Psoas muscle (tissue), 8 donors: ENCODE measurements around the gene RBM20. TPM values are rescaled to one million over a fixed set of nuclear protein-coding genes. Genes with fewer than 3 reads are reported as not detected.

ENCODE experiments used
- ATAC-seq, 4 donors: fragments of 200-7000 bp; cut with Tn5 transposase; one replicate each; pipeline ENCODE4 v1.9.1; 2020; ENCODE audit warnings: moderate library complexity in 3 of 4, mild to moderate bottlenecking in 2 of 4
- DNase-seq, 2 donors: peaks; one replicate each; pipeline ENCODE4 v3.0.0-alpha.2; 2020
- H3K27ac ChIP-seq: fragments of 200-600 bp; one replicate; pipeline ENCODE4 v1.8.0; 2022
- H3K27me3 ChIP-seq, 3 donors: fragments of 200-600 bp in 1 of 3; one replicate each; pipeline versions ENCODE4 v1.6.1 to v1.8.0; 2013 to 2022; ENCODE audit warnings: low read length in 2 of 3, mild to moderate bottlenecking in 2 of 3, moderate library complexity in 1 of 3; ENCODE audit not compliant: insufficient read depth in 3 of 3
- H3K36me3 ChIP-seq, 2 donors: fragments of 200-600 bp in 1 of 2; one replicate each; pipeline versions ENCODE4 v1.6.1 to v1.8.0; 2013 to 2022; ENCODE audit warnings: low read depth in 1 of 2, mild to moderate bottlenecking in 1 of 2, moderate library complexity in 1 of 2; ENCODE audit not compliant: insufficient read depth in 1 of 2
- H3K4me1 ChIP-seq: fragments of 200-600 bp; one replicate; pipeline ENCODE4 v1.8.0; 2022
- H3K4me3 ChIP-seq: fragments of 200-600 bp; one replicate; pipeline ENCODE4 v1.8.0; 2022; ENCODE audit warnings: mild to moderate bottlenecking
- H3K9me3 ChIP-seq: fragments of 200-600 bp; one replicate; pipeline ENCODE4 v1.8.0; 2022
- CTCF ChIP-seq: fragments of 200-600 bp; IDR thresholded peaks from one replicate; pipeline ENCODE4 v1.8.0; 2022; ENCODE audit warnings: antibody characterized with exemption
- WGBS, 3 donors: extraction: QIAGEN DNeasy Blood & Tissue Kit; methylation state at CpG; one replicate each; pipeline versions ENCODE4 v1.1.6 to v1.1.7; 2013; 5-methylcytosine and 5-hydroxymethylcytosine counted together
- intact Hi-C, 2 donors: fragments of 100-400 bp; cut with DNase I; formaldehyde crosslinking; loops; one replicate each; pipeline versions ENCODE4 v1.11.0 to v1.14.2; 2022
- polyA plus RNA-seq, 3 donors: library from polyadenylated mRNA; stranded (reverse); fragments of 200-250 nt; gene quantifications; one replicate each; pipeline ENCODE4 v1.2.3, GENCODE V29; 2013
- total RNA-seq, 4 donors: library from RNA; stranded (reverse); fragmentation: NEBNext Ultra II Directional in 2 of 4; extraction: Animal tissue kit (Norgen Biotek cat#: 25700) in 2 of 4; gene quantifications; one replicate each; pipeline versions ENCODE4 v1.2.1 to v1.2.4, GENCODE V29; 2021 to 2023
- donor health status: healthy with polysubstance abuse.
- donor health status: DM: no; HTN: no; CAD: no; lungs with moderate emphysema.
- donor health status: Bipolar disorder and iron deficiency.
- donor health status: healthy.
- donor health status: DM: yes; HTN: yes; CAD: no.
- donor health status: DM: no; HTN: no; CAD: no.
- donor health status: DM: no; HTN: no; CAD: no.
- donor health status: DM: yes; HTN: yes; CAD: no.

Gene RBM20
- total and polyA plus RNA-seq, 7 donors = 1.6 to 48.8 (median 14.2) TPM

GRCh38 chr10:110793886-110794285 is 149.8 kb downstream of the RBM20 start:
- DNase-seq (no peak), ATAC-seq (peak in 1 of 4 donors; percentile 41)
- Histone ChIP-seq H3K9me3 (no peaks in the 10 kb centered on the region), H3K27ac (no peak overlapping the region), H3K4me1 (no peaks in the 10 kb centered on the region), H3K36me3 (peaks cover 0 to 28% of the 10 kb centered on the region in 2 donors), H3K4me3 (no peak overlapping the region), H3K27me3 (no peaks in the 10 kb centered on the region)
- TF ChIP-seq CTCF = no peak
- 86 to 96% (median 95%) methylated on average over 6 of the region's 6 CpGs for WGBS, 3 donors
- intact Hi-C loops = no loop called here

GRCh38 chr10:110794808-110795207 is 150.7 kb downstream of the RBM20 start:
- TF ChIP-seq CTCF = no peak
- WGBS, 3 donors = 46 to 77% (median 56%) methylated on average over 4 of the region's 4 CpGs
- H3K27me3 ChIP-seq = no peaks in the 10 kb centered on the region
- no peak overlapping the region for H3K4me3 ChIP-seq
- no peaks in the 10 kb centered on the region for H3K4me1 ChIP-seq
- peaks cover 2 to 37% of the 10 kb centered on the region in 2 donors for H3K36me3 ChIP-seq
- ATAC-seq (peak; percentile 30 to 57 (median 45)), DNase-seq (no peak)
- intact Hi-C loops = no loop called here
- no peak overlapping the region for H3K27ac ChIP-seq
- no peaks in the 10 kb centered on the region for H3K9me3 ChIP-seq

GRCh38 chr10:110797416-110797815 is 153.3 kb downstream of the RBM20 start:
- Histone ChIP-seq H3K27ac (no peak overlapping the region), H3K36me3 (peaks cover 3 to 61% of the 10 kb centered on the region in 2 donors), H3K27me3 (no peaks in the 10 kb centered on the region), H3K4me3 (no peak overlapping the region), H3K4me1 (peaks cover 2% of the 10 kb centered on the region), H3K9me3 (no peaks in the 10 kb centered on the region)
- DNase-seq (no peak), ATAC-seq (no peak)
- intact Hi-C loops = no loop called here
- 77 to 81% (median 79%) methylated on average over 10 of the region's 10 CpGs for WGBS, 3 donors
- TF ChIP-seq CTCF = no peak

GRCh38 chr10:110798340-110798739 is 154.2 kb downstream of the RBM20 start:
- H3K36me3 ChIP-seq = peaks cover 3 to 61% of the 10 kb centered on the region in 2 donors
- intact Hi-C loops = no loop called here
- 97 to 98% (median 97%) methylated on average over 2 of the region's 2 CpGs for WGBS, 3 donors
- H3K27ac ChIP-seq = no peak overlapping the region
- ATAC-seq = no peak
- DNase-seq = no peak
- H3K9me3 ChIP-seq = no peaks in the 10 kb centered on the region
- no peak for TF ChIP-seq CTCF
- H3K27me3 ChIP-seq = no peaks in the 10 kb centered on the region
- H3K4me1 ChIP-seq = peaks cover 10% of the 10 kb centered on the region
- H3K4me3 ChIP-seq = no peak overlapping the region

GRCh38 chr10:110802090-110802489 is 158.0 kb downstream of the RBM20 start:
- Histone ChIP-seq H3K4me1 (peaks cover 16% of the 10 kb centered on the region), H3K9me3 (no peaks in the 10 kb centered on the region), H3K27me3 (no peaks in the 10 kb centered on the region), H3K36me3 (peaks cover 3 to 61% of the 10 kb centered on the region in 2 donors), H3K4me3 (no peak overlapping the region), H3K27ac (peak overlapping the region; percentile 30)
- ATAC-seq (no peak), DNase-seq (no peak)
- WGBS, 3 donors = 75 to 80% (median 79%) methylated on average over 1 of the region's 1 CpG
- TF ChIP-seq CTCF = no peak
- intact Hi-C loops = loop anchor here (5.0 kb wide), 2 partner anchors 70 to 90 kb away; partner anchors contain the start of gene PDCD4 (in 1 of the 2)
